Cardiac fibroblast (primary cell): ENCODE results near the gene FAM210A.

ENCODE experiments used
- DNase-seq, 2 donors: peaks; one replicate each; pipeline versions ENCODE4 v3.0.0 to v3.0.0-alpha.2; 2010; ENCODE audit warnings: low read depth in 2 of 2
- H3K4me3 ChIP-seq, 2 donors: replicated peaks in 1 of 2; 1 replicate in 1 of 2; 2 replicates in 1 of 2; pipeline ENCODE4 v1.5.1; 2011; ENCODE audit warnings: low read depth in 2 of 2, low read length in 2 of 2, mild to moderate bottlenecking in 2 of 2, moderate library complexity in 1 of 2
- TF ChIP-seq, protein P1 (sequence below): IDR thresholded peaks from one replicate; pipeline ENCODE4 v1.5.1; 2011; ENCODE audit warnings: low read depth, mild to moderate bottlenecking, low read length, inconsistent platforms

FAM210A gene

GRCh38 chr18:13620818-13621445, 105.4 kb downstream of the FAM210A start:
- TF ChIP-seq, protein P1, sequence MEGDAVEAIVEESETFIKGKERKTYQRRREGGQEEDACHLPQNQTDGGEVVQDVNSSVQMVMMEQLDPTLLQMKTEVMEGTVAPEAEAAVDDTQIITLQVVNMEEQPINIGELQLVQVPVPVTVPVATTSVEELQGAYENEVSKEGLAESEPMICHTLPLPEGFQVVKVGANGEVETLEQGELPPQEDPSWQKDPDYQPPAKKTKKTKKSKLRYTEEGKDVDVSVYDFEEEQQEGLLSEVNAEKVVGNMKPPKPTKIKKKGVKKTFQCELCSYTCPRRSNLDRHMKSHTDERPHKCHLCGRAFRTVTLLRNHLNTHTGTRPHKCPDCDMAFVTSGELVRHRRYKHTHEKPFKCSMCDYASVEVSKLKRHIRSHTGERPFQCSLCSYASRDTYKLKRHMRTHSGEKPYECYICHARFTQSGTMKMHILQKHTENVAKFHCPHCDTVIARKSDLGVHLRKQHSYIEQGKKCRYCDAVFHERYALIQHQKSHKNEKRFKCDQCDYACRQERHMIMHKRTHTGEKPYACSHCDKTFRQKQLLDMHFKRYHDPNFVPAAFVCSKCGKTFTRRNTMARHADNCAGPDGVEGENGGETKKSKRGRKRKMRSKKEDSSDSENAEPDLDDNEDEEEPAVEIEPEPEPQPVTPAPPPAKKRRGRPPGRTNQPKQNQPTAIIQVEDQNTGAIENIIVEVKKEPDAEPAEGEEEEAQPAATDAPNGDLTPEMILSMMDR, result no peak
- no peak for DNase-seq
- no peak overlapping the region for H3K4me3 ChIP-seq

- no peak for DNase-seq
- TF ChIP-seq, protein P1, result no peak
- H3K4me3 ChIP-seq, result no peak overlapping the region
These were observed 106.1 kb downstream of the FAM210A start for GRCh38 chr18:13620206-13620672.

- H3K4me3 ChIP-seq, result no peak overlapping the region
- DNase-seq, result no peak
- TF ChIP-seq, protein P1, result no peak
These were observed 106.7 kb downstream of the FAM210A start for GRCh38 chr18:13619505-13620205.

DNA sequence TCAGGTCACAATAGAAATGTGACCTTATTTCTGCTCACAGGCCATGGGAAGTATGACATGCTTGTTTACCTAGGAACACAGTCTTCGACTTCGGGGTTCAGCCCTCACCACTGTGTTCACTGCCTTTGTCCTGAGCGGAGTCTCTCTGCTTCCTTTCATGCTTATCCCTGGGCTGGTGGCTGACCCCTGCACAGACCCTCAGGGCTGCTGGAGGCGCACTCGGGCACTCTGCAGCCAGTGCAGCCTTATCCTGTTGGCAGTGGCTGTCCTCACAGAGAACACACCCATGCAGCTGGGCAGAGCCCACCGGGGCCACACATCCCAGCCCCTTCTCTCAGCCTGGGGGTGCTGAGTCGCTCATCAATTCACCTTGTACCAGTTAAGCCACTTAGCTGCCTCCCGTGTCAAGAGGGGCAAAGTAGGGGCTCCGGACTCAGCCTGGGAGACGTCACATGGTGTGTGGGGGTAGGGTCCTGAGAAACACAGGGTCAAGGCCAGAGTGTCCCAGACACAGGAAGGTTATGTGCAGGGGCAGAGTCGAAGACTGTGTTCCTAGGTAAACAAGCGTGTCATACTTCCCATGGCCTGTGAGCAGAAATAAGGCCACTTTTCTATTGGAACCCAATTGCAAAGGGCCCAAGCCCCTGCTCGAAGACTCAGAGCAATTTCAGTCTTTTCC, 107.5 kb downstream of the FAM210A start:
- TF ChIP-seq, protein P1, result no peak
- no peak for DNase-seq
- H3K4me3 ChIP-seq, result no peak overlapping the region

DNA sequence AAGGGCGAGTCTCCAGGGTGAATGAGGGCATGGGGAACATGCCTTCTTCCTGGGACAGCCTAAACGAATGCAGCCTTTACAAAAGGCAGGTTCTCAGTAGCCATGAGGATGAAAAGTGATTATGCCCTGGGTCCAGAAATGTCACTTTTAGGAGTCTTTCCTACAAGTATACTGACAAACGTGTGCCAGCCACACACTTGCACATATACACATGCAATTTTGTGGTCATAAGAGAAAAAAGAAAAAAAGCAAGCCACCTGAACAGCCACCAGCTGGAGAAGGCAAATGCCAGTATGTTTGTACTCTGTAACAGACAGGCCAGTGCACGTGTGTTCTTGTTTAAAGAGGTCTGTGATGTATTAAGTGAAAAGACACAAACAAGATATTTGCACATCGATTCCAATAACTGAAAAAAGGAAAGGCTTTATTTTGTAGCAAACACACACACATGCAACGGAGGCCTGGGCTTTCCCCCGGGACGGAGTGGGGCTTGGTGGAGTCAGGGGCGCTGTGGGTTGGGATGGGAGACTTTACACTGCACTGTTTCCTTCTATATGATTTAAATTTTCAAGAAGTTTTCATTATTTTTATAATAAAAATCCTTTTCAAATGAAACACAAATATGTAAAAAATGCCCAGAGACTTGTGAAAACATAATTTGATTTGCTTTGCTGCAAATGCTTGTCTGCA, 108.4 kb downstream of the FAM210A start:
- no peak overlapping the region for H3K4me3 ChIP-seq
- no peak for DNase-seq
- TF ChIP-seq, protein P1, result no peak

- H3K4me3 ChIP-seq, result no peak overlapping the region
- DNase-seq, result no peak
These were observed 109.8 kb downstream of the FAM210A start for GRCh38 chr18:13616525-13617035.

More at GRCh38 chr18:13616525-13617035, 109.8 kb downstream of the FAM210A start:
- TF ChIP-seq, protein P1, result no peak
